GM18505 (cell line): ENCODE measurements around the gene IFI27.

Source experiments
- ATAC-seq: cut with Tn5 transposase; IDR thresholded peaks from one replicate; pipeline ENCODE4 v1.9.1; 2021; ENCODE audit not compliant: unreplicated experiment
- POLR2A ChIP-seq: IDR thresholded peaks from 4 replicates; pipeline ENCODE4 v1.6.1; 2011; ENCODE audit warnings: borderline replicate concordance; ENCODE audit not compliant: insufficient read depth, insufficient read length; ENCODE audit errors: extremely low read depth

IFI27 gene

GRCh38 chr14:94093418-94093817 is 17.1 kb upstream of the IFI27 start:
- TF ChIP-seq POLR2A: no peak
- ATAC-seq: no peak

GRCh38 chr14:94097091-94097490 is 13.4 kb upstream of the IFI27 start:
- no peak for ATAC-seq
- no peak for TF ChIP-seq POLR2A

GRCh38 chr14:94098326-94098992 is 12.1 kb upstream of the IFI27 start:
- TF ChIP-seq POLR2A: no peak
- ATAC-seq: no peak

GRCh38 chr14:94099006-94099405 is 11.5 kb upstream of the IFI27 start:
- no peak for TF ChIP-seq POLR2A
- ATAC-seq: no peak

- no peak for ATAC-seq
- no peak for TF ChIP-seq POLR2A
Observed at GRCh38 chr14:94100847-94101246, 9.7 kb upstream of the IFI27 start.

GRCh38 chr14:94101748-94102147 is 8.8 kb upstream of the IFI27 start:
- no peak for TF ChIP-seq POLR2A
- ATAC-seq: no peak

GRCh38 chr14:94102768-94103482 is 7.6 kb upstream of the IFI27 start:
- ATAC-seq: no peak
- no peak for TF ChIP-seq POLR2A

GRCh38 chr14:94103554-94104150 is 6.9 kb upstream of the IFI27 start:
- no peak for TF ChIP-seq POLR2A

GRCh38 chr14:94104731-94105130 is 5.8 kb upstream of the IFI27 start:
- TF ChIP-seq POLR2A: no peak

More at GRCh38 chr14:94103554-94104150, 6.9 kb upstream of the IFI27 start:
- ATAC-seq: no peak

GRCh38 chr14:94109915-94110250 is 653 bp upstream of the IFI27 start:
- no peak for ATAC-seq

More at GRCh38 chr14:94104731-94105130, 5.8 kb upstream of the IFI27 start:
- ATAC-seq: no peak

GRCh38 chr14:94111276-94112095 is 950 bp downstream of the IFI27 start:
- no peak for ATAC-seq
- no peak for TF ChIP-seq POLR2A

More at GRCh38 chr14:94109915-94110250, 653 bp upstream of the IFI27 start:
- TF ChIP-seq POLR2A: no peak

- ATAC-seq: no peak
- no peak for TF ChIP-seq POLR2A
Observed at GRCh38 chr14:94112513-94113063, 2.1 kb downstream of the IFI27 start.

GRCh38 chr14:94113073-94113472 is 2.5 kb downstream of the IFI27 start:
- no peak for ATAC-seq

More at GRCh38 chr14:94113073-94113472, 2.5 kb downstream of the IFI27 start:
- TF ChIP-seq POLR2A: no peak
